Gastroesophageal sphincter (tissue), 3 donors: ENCODE measurements around the gene ZNF500.

Experiments
- POLR2AphosphoS5 ChIP-seq: sonication (generic); formaldehyde crosslinking; IDR thresholded peaks from one replicate; pipeline ENCODE4 v1.6.1; 2017; ENCODE audit warnings: antibody characterized with exemption
- TF ChIP-seq, protein P1 (sequence below), 4 experiments: fragments of 200-600 bp in 2 of 4; fragments of 450-650 bp in 2 of 4; sonication (generic) in 1 of 4; IDR thresholded peaks; one replicate each; pipeline ENCODE4 v1.5.1; 2017 to 2019; ENCODE audit warnings: antibody characterized with exemption in 4 of 4, mild to moderate bottlenecking in 2 of 4, moderate library complexity in 2 of 4

DNA sequence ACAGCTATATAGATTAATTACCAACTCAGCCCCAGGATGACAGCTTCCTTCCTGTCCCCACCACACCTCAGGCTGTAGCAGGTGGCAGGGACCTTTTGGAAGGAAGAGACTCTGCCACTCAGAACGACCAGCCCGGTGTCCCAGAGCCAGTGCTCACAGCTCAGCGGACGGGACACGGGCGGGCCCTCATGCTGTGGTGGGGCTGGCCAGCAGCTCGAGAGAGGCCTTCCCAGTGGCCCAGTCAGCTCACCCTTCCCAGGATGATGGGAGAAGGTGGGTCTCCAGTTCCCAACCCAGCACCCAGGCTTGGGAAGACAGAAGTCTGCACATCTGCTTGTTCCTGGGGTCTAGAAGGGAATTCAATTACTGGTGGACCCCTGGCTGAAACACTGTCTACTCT lies 63.1 kb downstream of the ZNF500 start:
- no peak for TF ChIP-seq POLR2AphosphoS5
- TF ChIP-seq, protein P1, sequence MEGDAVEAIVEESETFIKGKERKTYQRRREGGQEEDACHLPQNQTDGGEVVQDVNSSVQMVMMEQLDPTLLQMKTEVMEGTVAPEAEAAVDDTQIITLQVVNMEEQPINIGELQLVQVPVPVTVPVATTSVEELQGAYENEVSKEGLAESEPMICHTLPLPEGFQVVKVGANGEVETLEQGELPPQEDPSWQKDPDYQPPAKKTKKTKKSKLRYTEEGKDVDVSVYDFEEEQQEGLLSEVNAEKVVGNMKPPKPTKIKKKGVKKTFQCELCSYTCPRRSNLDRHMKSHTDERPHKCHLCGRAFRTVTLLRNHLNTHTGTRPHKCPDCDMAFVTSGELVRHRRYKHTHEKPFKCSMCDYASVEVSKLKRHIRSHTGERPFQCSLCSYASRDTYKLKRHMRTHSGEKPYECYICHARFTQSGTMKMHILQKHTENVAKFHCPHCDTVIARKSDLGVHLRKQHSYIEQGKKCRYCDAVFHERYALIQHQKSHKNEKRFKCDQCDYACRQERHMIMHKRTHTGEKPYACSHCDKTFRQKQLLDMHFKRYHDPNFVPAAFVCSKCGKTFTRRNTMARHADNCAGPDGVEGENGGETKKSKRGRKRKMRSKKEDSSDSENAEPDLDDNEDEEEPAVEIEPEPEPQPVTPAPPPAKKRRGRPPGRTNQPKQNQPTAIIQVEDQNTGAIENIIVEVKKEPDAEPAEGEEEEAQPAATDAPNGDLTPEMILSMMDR (IDR thresholded peaks at IDR 0.05): no peak
